Body of pancreas (tissue), 4 donors: ENCODE measurements around the gene SESN3.

ENCODE experiments used
- CTCF ChIP-seq, 7 experiments: fragments of 450-650 bp in 4 of 7; fragments of 200-600 bp in 3 of 7; sonication (generic) in 3 of 7; IDR thresholded peaks; one replicate each; pipeline ENCODE4 v1.5.1; 2016 to 2019; ENCODE audit warnings: antibody characterized with exemption in 7 of 7
- POLR2A ChIP-seq, 3 donors: fragments of 450-650 bp; IDR thresholded peaks; one replicate each; pipeline ENCODE4 v1.6.1; 2016; ENCODE audit warnings: antibody characterized with exemption in 3 of 3, mild to moderate bottlenecking in 2 of 3

DNA sequence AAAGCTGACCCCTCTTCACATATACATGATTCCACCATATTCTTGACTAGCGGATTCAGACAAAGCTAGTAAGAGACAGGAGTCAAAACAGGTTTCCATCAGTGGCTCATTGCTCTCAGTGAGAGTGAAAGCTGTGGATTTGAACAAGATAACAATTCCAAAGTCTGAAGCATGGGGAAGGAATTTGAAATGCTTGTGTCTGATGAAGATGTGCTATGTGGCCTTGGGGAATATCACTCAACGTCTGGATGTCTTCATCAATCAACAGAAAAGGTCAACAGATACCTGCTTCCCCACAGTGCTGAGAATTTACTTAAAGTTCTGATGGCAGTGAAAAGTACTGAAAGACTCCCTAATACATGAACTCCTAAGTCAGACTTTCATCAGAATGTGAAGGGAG is 46.9 kb upstream of the SESN3 start:
- no peak for TF ChIP-seq CTCF (IDR thresholded peaks at IDR 0.05)
- no peak for TF ChIP-seq POLR2A (IDR thresholded peaks at IDR 0.05)
